ENCODE data around the gene UVRAG.

GRCh38 chr11:76141901-76142588, 327.0 kb downstream of the UVRAG start:
- TF ChIP-seq CTCF (optimal IDR thresholded peaks at IDR 0.05 in 1 of 3, IDR thresholded peaks at IDR 0.05 in 1 of 3, conservative IDR thresholded peaks at IDR 0.05 in 1 of 3; ENCODE audit: extremely low read depth in 1 of 3, insufficient read depth in 2 of 3, low read length in 3 of 3) (no peak), EZH2 (IDR thresholded peaks at IDR 0.05; ENCODE audit: low read length) (no peak)
